DMS114 treated with DMSO at 0.1 percent for 48 hours (cell line): Measurements from ENCODE around the gene SLC8A1.

Experiments
- DNase-seq: peaks from one replicate; lab custom pipeline; 2025; ENCODE audit not compliant: unreplicated experiment; lab: John Stamatoyannopoulos, UW

Gene SLC8A1

DNA sequence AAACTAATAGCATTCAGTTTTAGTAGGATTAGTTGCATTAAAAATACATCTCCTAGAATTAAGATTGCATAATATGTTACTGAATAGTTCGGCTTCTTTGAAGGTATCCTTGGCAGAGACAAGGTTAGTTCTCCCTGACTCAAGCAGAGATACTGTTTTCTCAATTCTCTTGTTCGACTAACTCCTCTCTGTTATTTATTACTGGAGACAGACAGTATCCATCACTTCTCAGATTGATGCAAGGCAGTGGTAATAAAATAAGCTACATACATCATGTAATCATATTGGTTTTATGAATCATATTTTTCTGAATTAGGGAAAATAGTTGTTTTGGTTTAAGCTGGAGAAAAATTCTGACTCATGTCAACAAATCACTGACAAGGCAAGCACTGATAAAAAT, 134.8 kb downstream of the SLC8A1 start:
- no peak for DNase-seq

GRCh38 chr2:40316620-40317019, 135.3 kb downstream of the SLC8A1 start:
- DNase-seq: no peak

DNA sequence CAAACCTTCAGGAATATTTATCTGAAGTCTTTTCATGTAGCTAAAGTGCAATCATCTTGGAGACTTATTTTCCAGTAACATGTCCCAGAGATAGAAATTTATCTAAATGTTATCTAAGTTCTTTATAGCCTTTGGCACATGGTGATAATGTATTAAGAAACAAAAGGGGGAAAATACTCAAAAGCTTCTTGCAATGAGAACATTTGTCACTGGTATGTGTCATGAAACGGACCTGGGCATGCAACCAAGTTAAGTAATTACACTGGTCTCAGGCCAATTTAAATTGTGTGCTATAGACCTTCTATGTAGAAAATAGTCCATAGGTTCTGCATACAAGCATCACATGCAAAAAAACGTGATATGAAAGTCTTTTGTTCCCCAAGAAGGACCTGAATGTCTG, 136.2 kb downstream of the SLC8A1 start:
- DNase-seq: no peak

DNA sequence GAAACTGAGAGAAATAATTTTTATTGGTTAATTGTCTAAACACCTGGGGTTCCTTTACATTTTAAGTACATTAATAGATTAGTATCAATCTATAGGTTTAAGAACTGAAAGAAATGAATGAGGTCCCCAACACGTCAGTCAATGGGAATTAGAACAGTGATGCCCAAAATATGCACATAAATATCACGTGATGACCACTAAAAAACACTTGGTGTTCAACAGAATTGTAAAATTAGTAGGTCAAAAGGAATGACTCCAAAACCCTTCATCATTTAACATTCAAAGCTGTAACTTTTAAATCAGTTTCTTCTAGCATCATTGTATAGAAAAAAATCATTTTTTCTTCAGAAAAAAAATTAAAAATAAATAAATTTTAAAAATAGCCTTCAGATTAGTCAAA, 140.9 kb downstream of the SLC8A1 start:
- no peak for DNase-seq

DNA sequence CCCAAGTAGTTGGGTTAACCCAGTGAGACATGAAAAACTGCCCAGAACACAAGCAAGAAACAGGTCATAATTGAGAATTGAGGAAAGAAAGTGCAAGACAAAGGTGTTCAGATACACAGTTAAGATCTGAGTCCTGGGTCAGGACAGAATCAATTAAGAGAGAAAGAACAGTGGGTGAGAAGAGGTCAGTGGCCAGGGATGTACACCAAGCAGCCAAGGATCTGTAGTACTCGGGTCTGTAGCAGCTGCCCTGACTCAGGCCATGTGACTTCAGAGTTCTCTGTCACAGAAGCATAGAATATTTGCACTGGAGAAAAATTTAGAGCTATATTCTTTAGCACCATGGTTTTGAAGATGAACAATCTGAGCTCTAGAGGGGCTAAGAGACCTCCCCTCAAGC, 141.6 kb downstream of the SLC8A1 start:
- no peak for DNase-seq

- DNase-seq: no peak
Measured at GRCh38 chr2:40304340-40304739, 147.6 kb downstream of the SLC8A1 start.

- DNase-seq: no peak
Measured at GRCh38 chr2:40303746-40304145, 148.1 kb downstream of the SLC8A1 start.

- DNase-seq: no peak
Measured at GRCh38 chr2:40302751-40303325, 149.1 kb downstream of the SLC8A1 start.

DNA sequence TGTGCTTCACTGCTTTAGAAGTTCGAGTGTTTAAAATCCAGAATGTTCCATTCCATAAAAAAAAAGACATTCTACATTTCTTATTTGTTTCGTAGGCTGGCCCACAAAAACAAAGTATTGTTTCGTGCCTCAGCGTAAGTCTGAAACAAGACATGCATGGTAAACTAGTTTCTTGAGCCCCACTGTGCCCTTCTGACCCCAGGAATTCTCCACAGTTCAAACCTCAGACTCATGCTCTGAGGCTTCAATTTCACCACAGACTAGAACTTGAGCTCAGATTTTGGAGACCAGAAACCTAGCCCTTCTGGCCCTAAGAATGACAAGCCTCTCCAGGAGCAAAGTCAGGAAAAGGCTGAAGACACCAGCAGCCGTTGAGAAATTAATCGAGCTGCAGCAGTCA, 151.5 kb downstream of the SLC8A1 start:
- no peak for DNase-seq

DNA sequence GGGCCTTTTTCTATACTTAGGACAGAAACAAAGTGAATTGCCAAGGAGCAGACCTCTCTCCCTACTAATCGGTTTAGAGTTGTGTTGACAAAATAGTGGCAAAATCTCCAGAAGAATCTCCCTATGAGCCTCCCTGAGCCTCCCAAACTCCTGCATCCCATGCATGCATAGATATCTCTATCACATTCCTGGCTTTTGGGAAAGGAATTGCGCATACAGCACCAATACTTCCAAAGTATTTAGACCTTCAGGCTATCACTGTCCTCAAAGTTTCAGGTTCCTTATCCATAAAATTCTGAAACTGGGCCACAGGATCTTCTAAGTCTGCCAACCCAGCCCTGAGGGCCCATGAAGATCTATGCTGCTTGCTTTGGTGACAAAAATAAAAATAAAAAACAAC, 152.1 kb downstream of the SLC8A1 start:
- no peak for DNase-seq

DNA sequence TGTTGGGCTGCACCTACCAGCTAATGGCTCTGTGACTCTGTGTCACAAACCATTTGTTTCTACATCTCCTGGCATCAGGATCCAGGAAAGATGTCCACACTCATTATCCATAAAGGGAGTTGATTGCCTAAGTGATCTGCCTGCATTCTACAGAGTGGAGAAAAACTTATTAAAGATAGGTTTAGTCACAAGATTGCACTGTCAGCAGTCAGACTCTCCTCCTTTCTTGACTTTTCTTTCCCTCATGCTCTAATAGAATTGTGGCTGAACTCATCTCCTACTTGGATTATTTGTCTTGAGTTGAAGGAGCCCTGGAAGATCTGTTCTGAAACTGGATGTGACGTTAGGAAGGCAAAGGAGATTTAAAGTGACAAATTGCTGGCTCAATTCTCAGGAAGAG, 152.7 kb downstream of the SLC8A1 start:
- no peak for DNase-seq

GRCh38 chr2:40298026-40298425, 153.9 kb downstream of the SLC8A1 start:
- DNase-seq: no peak

- DNase-seq: no peak
Measured at GRCh38 chr2:40292291-40292690, 159.6 kb downstream of the SLC8A1 start.

DNA sequence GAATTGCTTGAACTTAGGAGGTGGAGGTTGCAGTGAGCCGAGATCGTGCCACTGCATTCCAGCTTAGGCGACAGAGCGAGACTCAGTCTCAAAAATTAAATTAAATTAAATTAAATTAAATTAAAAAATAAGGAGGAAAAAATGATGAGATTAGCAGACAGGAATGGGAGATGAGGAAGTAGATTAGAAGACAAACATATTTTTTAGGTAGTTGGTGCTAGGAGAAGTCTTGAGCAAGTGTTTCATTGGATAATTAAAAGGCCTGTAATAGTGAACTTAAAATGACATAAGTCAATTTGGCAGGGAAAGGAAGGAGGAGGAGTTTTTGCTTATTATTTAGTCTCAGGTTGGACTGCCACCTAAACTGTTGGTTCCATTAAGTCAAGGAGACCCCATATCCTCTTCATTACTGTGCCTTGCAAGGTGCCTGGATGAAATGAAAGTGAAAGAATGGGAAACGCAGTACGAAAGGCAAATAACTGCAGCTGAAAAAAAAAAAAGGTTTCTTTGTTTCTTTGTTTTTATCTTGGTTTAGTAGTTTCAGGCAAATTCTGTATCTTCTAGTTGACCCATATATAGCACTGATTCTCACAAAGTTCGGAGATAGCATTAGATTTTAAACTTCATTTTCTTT, 162.0 kb downstream of the SLC8A1 start:
- no peak for DNase-seq

- no peak for DNase-seq
Measured at GRCh38 chr2:40287773-40288172, 164.1 kb downstream of the SLC8A1 start.

- no peak for DNase-seq
Measured at GRCh38 chr2:40287195-40287594, 164.7 kb downstream of the SLC8A1 start.

GRCh38 chr2:40286721-40287120, 165.2 kb downstream of the SLC8A1 start:
- no peak for DNase-seq

GRCh38 chr2:40285391-40285790, 166.5 kb downstream of the SLC8A1 start:
- no peak for DNase-seq

GRCh38 chr2:40284797-40285196, 167.1 kb downstream of the SLC8A1 start:
- DNase-seq: no peak

GRCh38 chr2:40283111-40283909, 168.6 kb downstream of the SLC8A1 start:
- DNase-seq: no peak

- DNase-seq: no peak
Measured at GRCh38 chr2:40282428-40282827, 169.5 kb downstream of the SLC8A1 start.
